HL-60/S4 treated with retinoic acid at 250 ng/mL for 4 days and 3 days (cell line): ENCODE measurements around the gene NFS1.
"Not testable (repeated sequence)": the region's sequence is repeated elsewhere in the genome, so short reads cannot be mapped to it uniquely, and the experiment has no call there.

Experiments
- in situ Hi-C: fragments of 300-500 bp; cut with MboI; formaldehyde crosslinking; loops from 2 replicates; pipeline ENCODE4 v1.7.0; 2022; ENCODE audit warnings: low sequenced_read_pairs

The NFS1 gene

DNA sequence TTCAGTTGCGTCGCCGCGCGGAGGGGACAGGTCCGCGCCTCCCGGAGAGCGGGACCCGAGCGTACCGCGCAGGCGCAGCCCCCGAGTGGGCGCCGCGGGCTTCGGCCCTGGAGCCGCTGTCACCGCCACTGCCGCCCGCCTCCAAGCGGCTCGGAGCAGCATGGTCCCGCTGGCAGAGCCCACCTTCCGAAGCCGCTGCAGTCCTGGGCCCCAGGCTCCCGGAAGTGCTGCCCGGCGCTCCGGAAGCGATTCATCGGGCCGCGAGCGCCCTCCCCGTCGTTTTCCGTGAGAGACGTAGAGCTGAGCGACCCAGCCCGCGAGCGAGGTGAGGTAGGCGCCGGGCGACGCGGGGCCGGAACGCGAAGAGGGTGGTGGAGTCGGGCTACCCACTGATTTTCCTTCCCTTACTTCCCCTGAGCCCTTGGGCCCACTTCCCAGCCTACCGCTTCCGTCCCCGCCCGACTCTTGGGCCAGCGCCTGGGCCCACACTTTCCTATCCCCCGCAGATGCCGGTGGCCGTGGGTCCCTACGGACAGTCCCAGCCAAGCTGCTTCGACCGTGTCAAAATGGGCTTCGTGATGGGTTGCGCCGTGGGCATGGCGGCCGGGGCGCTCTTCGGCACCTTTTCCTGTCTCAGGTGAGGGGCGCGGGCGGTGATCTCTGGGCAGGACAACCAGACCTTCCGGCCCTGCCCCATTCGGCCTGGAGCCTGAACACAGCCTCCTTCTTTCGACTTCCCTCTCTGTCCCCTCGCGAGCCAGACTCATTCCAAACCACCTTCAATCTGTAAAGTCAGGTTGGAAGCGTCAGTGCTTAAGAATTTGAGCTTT lies at the start of gene NFS1, which contains the start of gene ROMO1:
Gene NFS1 (minus strand): TSS at position 226 of the 830 bp plus-strand sequence. CDS start 64 bp downstream, at position 162.
Gene ROMO1 (plus strand): TSS at position 279 of the 830 bp plus-strand sequence. CDS start 228 bp downstream, at position 507.
- in situ Hi-C loops = no loop called here

DNA sequence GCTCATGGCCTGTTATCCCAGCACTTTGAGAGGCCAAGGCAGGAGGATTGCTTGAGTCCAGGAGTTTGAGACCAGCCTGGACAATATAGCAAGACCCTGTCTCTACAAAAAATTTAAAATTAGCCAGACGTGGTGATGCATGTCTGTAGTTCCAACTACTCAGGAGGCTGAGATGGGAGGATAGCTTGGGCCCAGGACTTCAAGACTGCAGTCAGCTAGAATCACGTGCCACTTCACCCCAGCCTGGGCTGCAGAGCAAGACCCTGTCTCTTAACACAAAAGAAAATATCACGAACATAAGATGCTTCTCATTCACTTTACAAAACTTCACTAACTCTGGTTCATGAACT lies 45.3 kb upstream of the NFS1 start:
- in situ Hi-C loops = not testable (repeated sequence)

- in situ Hi-C loops = no loop called here
These were observed 44.7 kb upstream of the NFS1 start for GRCh38 chr20:35743693-35744491.

- in situ Hi-C loops = no loop called here
These were observed 43.8 kb upstream of the NFS1 start for GRCh38 chr20:35742741-35743523.

DNA sequence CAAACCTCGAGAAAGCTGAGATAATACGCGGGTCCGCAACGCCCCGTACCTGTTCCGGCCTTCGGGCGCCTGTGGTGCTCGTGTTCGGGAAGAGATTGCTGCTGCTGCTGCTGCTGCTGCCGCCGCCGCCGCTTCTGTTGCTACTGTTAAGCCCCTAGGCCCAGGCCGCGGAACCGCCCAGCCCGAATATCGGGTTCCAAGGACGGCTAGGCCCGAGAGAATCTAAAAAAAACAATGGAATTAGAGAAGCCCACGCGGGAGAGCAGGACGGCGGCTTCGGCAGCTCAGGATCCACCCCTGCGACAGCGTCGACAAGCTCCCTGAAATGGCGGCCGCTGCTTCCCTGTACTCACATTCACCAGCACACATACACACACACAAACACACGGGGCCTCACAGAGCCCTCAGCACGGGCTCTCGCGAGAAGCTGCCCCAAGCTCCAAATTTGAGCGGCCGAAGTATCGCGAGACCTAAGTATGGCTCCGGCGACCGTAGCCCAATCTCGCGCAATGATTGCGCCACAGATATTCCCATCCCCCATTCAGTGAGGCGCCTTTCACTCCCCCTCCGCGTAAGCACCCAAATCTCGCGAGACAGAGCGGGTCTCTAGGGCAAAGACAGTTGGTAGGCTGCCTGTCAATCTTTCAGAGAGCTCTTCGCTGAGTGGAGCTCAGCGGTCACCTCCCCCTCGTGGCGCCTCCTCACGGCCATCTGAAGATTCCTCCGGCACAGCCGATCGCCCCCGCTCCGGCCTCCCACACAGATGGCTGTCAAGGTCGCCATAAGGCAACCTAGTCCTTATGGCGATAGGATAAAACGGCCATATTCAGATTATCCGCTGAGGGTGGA lies 43.0 kb upstream of the NFS1 start, which contains the start of gene RBM39:
Gene RBM39 (minus strand): TSS at position 369 of the 849 bp plus-strand sequence. CDS start 1,386 bp downstream, outside the sequence.
- in situ Hi-C loops = no loop called here

- in situ Hi-C loops = no loop called here
These were observed 40.4 kb upstream of the NFS1 start for GRCh38 chr20:35739294-35740163.

- in situ Hi-C loops = no loop called here
These were observed 39.4 kb upstream of the NFS1 start for GRCh38 chr20:35738410-35739179.

DNA sequence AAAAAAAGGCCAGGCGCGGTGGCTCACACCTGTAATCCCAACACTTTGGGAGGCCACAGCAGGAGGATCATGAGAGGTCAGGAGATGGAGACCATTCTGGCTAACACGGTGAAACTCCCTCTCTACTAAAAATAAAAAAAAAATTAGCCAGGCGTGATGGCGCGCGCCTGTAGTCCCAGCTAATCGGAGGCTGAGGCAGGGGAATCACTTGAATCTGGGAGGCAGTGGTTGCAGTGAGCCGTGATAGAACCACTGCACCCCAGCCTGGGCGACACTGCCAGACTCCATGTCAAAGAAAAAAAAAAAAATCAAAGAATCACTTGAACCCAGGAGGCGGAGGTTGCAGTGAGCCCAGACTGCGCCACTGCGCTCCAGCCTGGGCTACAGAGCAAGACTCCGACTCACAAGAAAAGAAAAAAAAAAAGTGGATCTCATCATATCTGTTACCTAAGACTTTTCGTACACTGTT lies 38.7 kb upstream of the NFS1 start:
- in situ Hi-C loops = no loop called here

DNA sequence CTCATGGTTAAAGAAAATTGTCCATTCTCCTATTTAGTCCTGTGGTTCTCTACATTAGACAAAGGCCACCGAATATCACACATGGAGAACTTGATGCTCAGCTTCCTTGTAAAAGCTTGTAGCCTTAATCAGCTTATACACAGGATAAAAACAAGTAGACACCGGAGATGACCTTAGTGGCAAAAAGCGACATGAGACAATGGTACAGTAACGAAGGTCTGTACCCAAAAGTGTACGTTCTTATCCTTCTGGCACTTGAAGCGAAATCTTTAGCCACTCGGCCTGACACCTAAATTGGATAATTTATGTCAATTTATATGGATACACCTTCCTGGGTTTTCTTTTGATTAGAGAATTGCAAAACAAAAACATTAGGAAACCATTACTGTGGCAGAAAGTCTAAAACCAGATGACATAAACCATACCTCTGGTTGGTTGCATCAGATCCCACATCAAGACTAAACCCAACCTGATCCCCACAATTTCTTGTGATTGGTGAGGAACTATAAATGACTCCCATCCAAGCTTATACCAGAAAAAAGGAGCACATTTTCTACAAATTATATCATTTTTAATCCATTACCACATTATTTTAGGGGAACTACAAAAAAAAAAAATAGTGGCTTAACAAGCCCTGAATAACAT lies 36.8 kb upstream of the NFS1 start:
- in situ Hi-C loops = no loop called here

- in situ Hi-C loops = no loop called here
These were observed 35.9 kb upstream of the NFS1 start for GRCh38 chr20:35734777-35735649.

DNA sequence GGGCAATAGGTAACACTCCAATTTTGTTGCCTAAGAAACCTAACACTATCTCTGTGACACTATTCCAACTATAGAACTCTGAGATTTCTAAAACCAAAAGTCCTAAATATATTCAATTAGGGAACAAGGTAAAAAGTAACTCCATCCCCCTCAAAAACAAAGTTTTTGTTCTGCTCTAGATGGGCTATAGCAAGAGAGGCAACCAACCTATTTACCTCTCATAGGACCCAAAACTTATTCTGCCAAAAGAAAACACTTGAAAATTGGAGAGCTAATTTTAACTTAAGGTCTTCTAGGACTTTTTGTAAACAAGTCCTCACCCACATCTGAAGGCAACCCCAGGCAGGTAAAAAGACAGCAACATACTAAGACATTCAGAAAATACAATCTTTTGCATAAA lies 35.2 kb upstream of the NFS1 start:
- in situ Hi-C loops = no loop called here

- in situ Hi-C loops = no loop called here
These were observed 33.5 kb upstream of the NFS1 start for GRCh38 chr20:35732644-35732982.

GRCh38 chr20:35731862-35732643 lies 32.9 kb upstream of the NFS1 start:
- in situ Hi-C loops = no loop called here

DNA sequence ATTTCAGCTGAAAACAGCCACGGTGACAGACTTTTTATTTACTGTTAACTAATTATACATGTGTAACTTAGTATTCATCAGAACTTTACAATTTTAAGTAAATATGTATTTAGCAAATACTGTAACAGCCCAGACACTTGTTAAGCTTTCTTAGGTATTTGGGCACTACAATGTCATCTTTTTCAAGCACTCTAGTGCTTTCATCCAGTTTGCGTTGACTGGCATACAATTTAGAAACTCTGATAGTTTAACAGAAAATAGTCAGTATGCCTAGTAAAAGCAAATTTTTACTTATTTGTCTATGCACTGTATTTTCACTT lies 32.3 kb upstream of the NFS1 start:
- in situ Hi-C loops = no loop called here

DNA sequence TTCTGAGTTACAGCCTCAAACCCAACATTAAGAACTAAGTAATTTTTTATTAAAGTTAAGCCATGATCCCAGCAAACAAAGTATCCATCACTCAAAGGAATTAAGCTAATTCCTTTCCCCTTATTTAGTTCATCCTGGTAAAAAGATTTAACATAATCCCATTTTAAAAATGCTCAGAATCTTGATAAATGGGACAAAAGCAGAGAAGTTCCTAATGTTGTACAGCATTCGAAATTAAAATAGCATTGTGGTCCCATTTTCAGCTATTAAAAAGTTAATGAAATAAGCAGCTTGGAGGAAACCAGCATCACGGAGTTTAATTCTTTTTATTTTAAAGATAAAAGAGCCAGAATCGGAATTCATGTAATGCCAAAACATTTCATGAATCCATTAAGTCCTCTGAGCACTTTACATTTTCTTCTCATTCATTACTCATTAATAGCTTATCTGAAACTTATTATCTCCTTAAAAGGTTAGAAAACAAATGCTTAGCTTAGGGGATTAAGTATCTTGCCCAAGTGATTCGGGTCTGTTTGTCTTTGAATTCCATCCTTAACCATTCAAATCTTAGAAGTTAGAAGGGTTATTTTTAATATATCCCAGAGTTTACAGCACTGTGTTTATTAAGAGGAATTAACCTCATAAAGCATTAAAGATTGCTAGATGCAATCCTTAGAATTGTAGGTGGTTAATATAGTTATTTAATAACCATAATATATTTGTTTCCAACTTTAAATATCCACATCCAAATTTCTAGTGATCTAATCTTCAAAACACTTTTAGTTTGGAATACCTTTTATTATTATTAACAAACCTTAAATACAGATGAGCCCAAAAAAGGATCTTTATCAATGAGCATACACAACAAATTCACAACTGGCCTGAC lies 31.7 kb upstream of the NFS1 start:
- in situ Hi-C loops = no loop called here
